GM23338 (cell line): ENCODE results near the gene PGP. TPM values are rescaled to one million over a fixed set of nuclear protein-coding genes. Genes with fewer than 3 reads are reported as not detected.

ENCODE experiments used
- ATAC-seq: fragments of 200-7000 bp; cut with Tn5 transposase; 3 replicates; pipeline ENCODE4 v1.9.1; 2020
- DNase-seq: peaks from one replicate; pipeline ENCODE4 v3.0.0-alpha.2; 2015; ENCODE audit warnings: low spot score
- H2AFZ ChIP-seq: fragments of 200-600 bp; sonication (generic); 2 replicates; pipeline ENCODE4 v1.8.0; 2016; ENCODE audit warnings: antibody characterized with exemption, mild to moderate bottlenecking, moderate library complexity
- H3F3A ChIP-seq: fragments of 200-600 bp; sonication (generic); replicated peaks from 2 replicates; pipeline ENCODE4 v1.8.0; 2017; ENCODE audit warnings: antibody characterized with exemption, mixed run types, low read depth
- H3K27ac ChIP-seq: fragments of 200-600 bp; sonication (generic); 2 replicates; pipeline ENCODE4 v1.6.1; 2016; ENCODE audit warnings: low read depth
- H3K27me3 ChIP-seq: fragments of 200-600 bp; sonication (generic); 2 replicates; pipeline ENCODE4 v1.8.0; 2016; ENCODE audit warnings: mild to moderate bottlenecking, mixed run types, moderate library complexity; ENCODE audit not compliant: insufficient read depth
- H3K36me3 ChIP-seq: fragments of 200-600 bp; sonication (generic); 2 replicates; pipeline ENCODE4 v1.8.0; 2016; ENCODE audit warnings: mild to moderate bottlenecking; ENCODE audit not compliant: insufficient read depth
- H3K4me1 ChIP-seq: fragments of 200-600 bp; sonication (generic); 2 replicates; pipeline ENCODE4 v1.8.0; 2016; ENCODE audit warnings: mild to moderate bottlenecking, moderate library complexity; ENCODE audit not compliant: insufficient read depth
- H3K4me2 ChIP-seq: fragments of 200-600 bp; sonication (generic); 2 replicates; pipeline ENCODE4 v1.7.1; 2017; ENCODE audit warnings: mixed run types
- H3K4me3 ChIP-seq: fragments of 200-600 bp; sonication (generic); 2 replicates; pipeline ENCODE4 v1.6.1; 2016; ENCODE audit warnings: mixed run types
- H3K79me2 ChIP-seq: fragments of 200-600 bp; sonication (generic); replicated peaks from 2 replicates; pipeline ENCODE4 v1.8.0; 2017; ENCODE audit warnings: mild to moderate bottlenecking; ENCODE audit not compliant: insufficient read depth
- H3K9me2 ChIP-seq: fragments of 200-600 bp; sonication (generic); 2 replicates; pipeline ENCODE4 v1.8.0; 2017; ENCODE audit not compliant: insufficient read depth
- H4K20me1 ChIP-seq: fragments of 200-600 bp; sonication (generic); replicated peaks from 2 replicates; pipeline ENCODE4 v1.8.0; 2017; ENCODE audit warnings: mild to moderate bottlenecking; ENCODE audit not compliant: insufficient read depth
- H3K27ac Mint-ChIP-seq: 2 replicates; pipeline ENCODE4 v1.8.0; 2020; ENCODE audit warnings: inconsistent platforms, mild to moderate bottlenecking, moderate library complexity, mixed read lengths
- H3K27me3 Mint-ChIP-seq: 3 replicates; pipeline ENCODE4 v1.8.0; 2022; ENCODE audit warnings: low read depth, mild to moderate bottlenecking, moderate library complexity, mixed read lengths, inconsistent platforms; ENCODE audit not compliant: insufficient read depth, poor library complexity
- H3K36me3 Mint-ChIP-seq: 3 replicates; pipeline ENCODE4 v1.8.0; 2021; ENCODE audit warnings: low read depth, mild to moderate bottlenecking, inconsistent platforms, moderate library complexity, mixed read lengths
- H3K4me1 Mint-ChIP-seq: 3 replicates; pipeline ENCODE4 v1.8.0; 2020; ENCODE audit warnings: mild to moderate bottlenecking, inconsistent platforms, mixed read lengths
- H3K4me3 Mint-ChIP-seq: 3 replicates; pipeline ENCODE4 v1.8.0; 2021; ENCODE audit warnings: moderate library complexity, mild to moderate bottlenecking, inconsistent platforms, mixed read lengths
- H3K9me3 Mint-ChIP-seq: 3 replicates; pipeline ENCODE4 v1.8.0; 2020; ENCODE audit warnings: moderate library complexity, mild to moderate bottlenecking, inconsistent platforms, mixed read lengths
- CREB1 ChIP-seq: fragments of 250-450 bp; sonication (Bioruptor Pico); IDR thresholded peaks from 2 replicates; pipeline ENCODE4 v1.5.0; 2020; ENCODE audit warnings: low read depth, mild to moderate bottlenecking, moderate library complexity
- CTCF ChIP-seq, 2 experiments: fragments of 200-600 bp in 1 of 2; sonication (generic) in 1 of 2; conservative IDR thresholded peaks; 2 replicates each; pipeline versions ENCODE4 v1.5.1 to v1.6.1; 2016 to 2017; ENCODE audit warnings: antibody characterized with exemption in 2 of 2, low read depth in 2 of 2, mild to moderate bottlenecking in 2 of 2, moderate library complexity in 1 of 2
- EZH2 ChIP-seq: fragments of 200-600 bp; sonication (generic); IDR thresholded peaks from one replicate; pipeline ENCODE4 v1.8.0; 2017; ENCODE audit warnings: antibody characterized with exemption, mild to moderate bottlenecking, low read depth; ENCODE audit not compliant: unreplicated experiment
- EZH2phosphoT487 ChIP-seq: fragments of 200-600 bp; sonication (generic); IDR thresholded peaks from one replicate; pipeline ENCODE4 v1.8.1; 2018; ENCODE audit warnings: antibody characterized with exemption; ENCODE audit not compliant: unreplicated experiment
- JUNB ChIP-seq: IDR thresholded peaks from one replicate; pipeline ENCODE4 v1.6.1; 2016; ENCODE audit warnings: antibody characterized with exemption; ENCODE audit not compliant: unreplicated experiment
- NANOG ChIP-seq: IDR thresholded peaks from 2 replicates; pipeline ENCODE4 v1.6.1; 2016; ENCODE audit warnings: antibody characterized with exemption, borderline replicate concordance
- POLR2AphosphoS5 ChIP-seq: IDR thresholded peaks from 2 replicates; pipeline ENCODE4 v1.6.1; 2016; ENCODE audit warnings: antibody characterized with exemption, low read depth
- STAT1 ChIP-seq: IDR thresholded peaks from one replicate; pipeline ENCODE4 v1.6.1; 2016; ENCODE audit warnings: antibody characterized with exemption; ENCODE audit not compliant: unreplicated experiment
- ZNF114 ChIP-seq: fragments of 250-450 bp; sonication (Bioruptor Pico); IDR thresholded peaks from 2 replicates; pipeline ENCODE4 v1.5.0; 2020; ENCODE audit warnings: mild to moderate bottlenecking, moderate library complexity
- ZNF331 ChIP-seq: fragments of 250-450 bp; sonication (Bioruptor Pico); IDR thresholded peaks from 2 replicates; pipeline ENCODE4 v1.5.0; 2020; ENCODE audit warnings: low read depth, mild to moderate bottlenecking, moderate library complexity
- polyA plus RNA-seq: library from polyadenylated mRNA; unstranded; fragments of >200 nt; fragmentation: Nextera tagmentation; extraction: Ambion mirVana; gene quantifications from 2 replicates; pipeline ENCODE4 v1.2.1, GENCODE V29; 2016
- total RNA-seq: library from RNA; depleted of rRNA; stranded (reverse); fragments of >200 nt; shearing (Covaris generic); gene quantifications from 2 replicates; pipeline ENCODE4 v1.2.3, GENCODE V29; 2014
- TF ChIP-seq, protein P1 (sequence below): IDR thresholded peaks from one replicate; pipeline ENCODE4 v1.6.1; 2018; ENCODE audit warnings: antibody characterized with exemption; ENCODE audit not compliant: unreplicated experiment
- TF ChIP-seq, protein P2 (sequence below): IDR thresholded peaks from 2 replicates; pipeline ENCODE4 v1.6.1; 2016; ENCODE audit warnings: antibody characterized with exemption

PGP gene
- total and polyA plus RNA-seq, 2 experiments from 2014 or later: 44.4 to 80.3 TPM

DNA sequence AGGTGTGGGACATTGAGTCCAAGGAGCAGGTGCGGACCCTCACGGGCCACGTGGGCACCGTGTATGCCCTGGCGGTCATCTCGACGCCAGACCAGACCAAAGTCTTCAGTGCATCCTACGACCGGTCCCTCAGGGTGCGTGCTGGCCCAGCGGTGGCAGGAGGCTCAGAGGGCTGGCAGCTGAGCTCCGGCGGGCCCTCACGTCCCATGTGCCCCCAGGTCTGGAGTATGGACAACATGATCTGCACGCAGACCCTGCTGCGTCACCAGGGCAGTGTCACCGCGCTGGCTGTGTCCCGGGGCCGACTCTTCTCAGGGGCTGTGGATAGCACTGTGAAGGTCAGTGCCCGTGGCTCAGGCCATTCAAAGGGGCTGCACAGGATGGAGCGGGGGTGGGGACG is 38.6 kb downstream of the PGP start:
- H3K27me3 ChIP-seq: no peaks in the 10 kb centered on the region
- no peak overlapping the region for H3K4me2 ChIP-seq
- H3K4me1 ChIP-seq: no peaks in the 10 kb centered on the region
- no peaks in the 10 kb centered on the region; the same call in 1 of the 2 replicates for H4K20me1 ChIP-seq
- H3K27ac Mint-ChIP-seq: no peak overlapping the region
- no peaks in the 10 kb centered on the region for H3K9me3 Mint-ChIP-seq
- no peaks in the 10 kb centered on the region for H3K79me2 ChIP-seq
- H3K36me3 ChIP-seq: no peaks in the 10 kb centered on the region; the same call in 1 of the 2 replicates
- H3K4me3 Mint-ChIP-seq: no peak overlapping the region
- H3K27me3 Mint-ChIP-seq: peaks cover 11% of the 10 kb centered on the region
- H3K4me3 ChIP-seq: no peak overlapping the region
- DNase-seq: no peak
- H3K9me2 ChIP-seq: no peaks in the 10 kb centered on the region
- TF ChIP-seq POLR2AphosphoS5 (no peak), EZH2 (no peak), CREB1 (CRISPR knock-in tag) (no peak), ZNF114 (CRISPR knock-in tag) (no peak), NANOG (no peak), ZNF331 (CRISPR knock-in tag) (no peak), EZH2phosphoT487 (no peak), STAT1 (no peak)
- TF ChIP-seq, protein P1, sequence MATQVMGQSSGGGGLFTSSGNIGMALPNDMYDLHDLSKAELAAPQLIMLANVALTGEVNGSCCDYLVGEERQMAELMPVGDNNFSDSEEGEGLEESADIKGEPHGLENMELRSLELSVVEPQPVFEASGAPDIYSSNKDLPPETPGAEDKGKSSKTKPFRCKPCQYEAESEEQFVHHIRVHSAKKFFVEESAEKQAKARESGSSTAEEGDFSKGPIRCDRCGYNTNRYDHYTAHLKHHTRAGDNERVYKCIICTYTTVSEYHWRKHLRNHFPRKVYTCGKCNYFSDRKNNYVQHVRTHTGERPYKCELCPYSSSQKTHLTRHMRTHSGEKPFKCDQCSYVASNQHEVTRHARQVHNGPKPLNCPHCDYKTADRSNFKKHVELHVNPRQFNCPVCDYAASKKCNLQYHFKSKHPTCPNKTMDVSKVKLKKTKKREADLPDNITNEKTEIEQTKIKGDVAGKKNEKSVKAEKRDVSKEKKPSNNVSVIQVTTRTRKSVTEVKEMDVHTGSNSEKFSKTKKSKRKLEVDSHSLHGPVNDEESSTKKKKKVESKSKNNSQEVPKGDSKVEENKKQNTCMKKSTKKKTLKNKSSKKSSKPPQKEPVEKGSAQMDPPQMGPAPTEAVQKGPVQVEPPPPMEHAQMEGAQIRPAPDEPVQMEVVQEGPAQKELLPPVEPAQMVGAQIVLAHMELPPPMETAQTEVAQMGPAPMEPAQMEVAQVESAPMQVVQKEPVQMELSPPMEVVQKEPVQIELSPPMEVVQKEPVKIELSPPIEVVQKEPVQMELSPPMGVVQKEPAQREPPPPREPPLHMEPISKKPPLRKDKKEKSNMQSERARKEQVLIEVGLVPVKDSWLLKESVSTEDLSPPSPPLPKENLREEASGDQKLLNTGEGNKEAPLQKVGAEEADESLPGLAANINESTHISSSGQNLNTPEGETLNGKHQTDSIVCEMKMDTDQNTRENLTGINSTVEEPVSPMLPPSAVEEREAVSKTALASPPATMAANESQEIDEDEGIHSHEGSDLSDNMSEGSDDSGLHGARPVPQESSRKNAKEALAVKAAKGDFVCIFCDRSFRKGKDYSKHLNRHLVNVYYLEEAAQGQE: no peak
- TF ChIP-seq, protein P2, sequence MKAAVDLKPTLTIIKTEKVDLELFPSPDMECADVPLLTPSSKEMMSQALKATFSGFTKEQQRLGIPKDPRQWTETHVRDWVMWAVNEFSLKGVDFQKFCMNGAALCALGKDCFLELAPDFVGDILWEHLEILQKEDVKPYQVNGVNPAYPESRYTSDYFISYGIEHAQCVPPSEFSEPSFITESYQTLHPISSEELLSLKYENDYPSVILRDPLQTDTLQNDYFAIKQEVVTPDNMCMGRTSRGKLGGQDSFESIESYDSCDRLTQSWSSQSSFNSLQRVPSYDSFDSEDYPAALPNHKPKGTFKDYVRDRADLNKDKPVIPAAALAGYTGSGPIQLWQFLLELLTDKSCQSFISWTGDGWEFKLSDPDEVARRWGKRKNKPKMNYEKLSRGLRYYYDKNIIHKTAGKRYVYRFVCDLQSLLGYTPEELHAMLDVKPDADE: no peak
- H3K4me1 Mint-ChIP-seq: no peaks in the 10 kb centered on the region
- peaks cover 30% of the 10 kb centered on the region for H3K36me3 Mint-ChIP-seq
- ATAC-seq: no peak
- H3K27ac ChIP-seq: no peak overlapping the region
- H3F3A ChIP-seq: 0 out of 2 replicates have a peak, but pooled peaks cover 19% of the 10 kb centered on the region
- no peak overlapping the region for H2AFZ ChIP-seq

DNA sequence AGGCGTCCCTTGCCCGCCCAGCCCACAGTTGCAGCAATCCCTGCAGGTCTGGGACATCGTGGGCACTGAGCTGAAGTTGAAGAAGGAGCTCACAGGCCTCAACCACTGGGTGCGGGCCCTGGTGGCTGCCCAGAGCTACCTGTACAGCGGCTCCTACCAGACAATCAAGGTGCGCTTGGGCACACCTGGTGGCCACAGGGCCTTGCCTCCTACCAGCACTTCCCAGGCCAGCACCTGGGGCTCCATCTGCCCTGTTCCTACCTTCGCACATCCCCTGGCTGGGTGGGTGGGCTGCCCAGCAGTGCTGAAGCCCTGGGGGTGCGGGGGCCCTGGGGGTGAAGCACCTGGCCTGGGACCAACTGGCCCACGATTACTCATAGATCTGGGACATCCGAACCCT is 39.2 kb downstream of the PGP start:
- Histone ChIP-seq H3K27ac (no peak overlapping the region), H3K4me1 (no peaks in the 10 kb centered on the region), H3K79me2 (no peaks in the 10 kb centered on the region), H3K4me2 (no peak overlapping the region), H3K36me3 (no peaks in the 10 kb centered on the region; the same call in 1 of the 2 replicates), H2AFZ (no peak overlapping the region), H3K27me3 (no peaks in the 10 kb centered on the region), H3K4me3 (no peak overlapping the region), H3K9me2 (no peaks in the 10 kb centered on the region), H4K20me1 (no peaks in the 10 kb centered on the region; the same call in 1 of the 2 replicates), H3F3A (0 out of 2 replicates have a peak, but pooled peaks cover 19% of the 10 kb centered on the region)
- no peaks in the 10 kb centered on the region for H3K4me1 Mint-ChIP-seq
- DNase-seq: no peak
- no peak for ATAC-seq
- no peaks in the 10 kb centered on the region for H3K9me3 Mint-ChIP-seq
- no peak overlapping the region for H3K4me3 Mint-ChIP-seq
- H3K36me3 Mint-ChIP-seq: peaks cover 30% of the 10 kb centered on the region
- H3K27me3 Mint-ChIP-seq: peaks cover 11% of the 10 kb centered on the region
- no peak overlapping the region for H3K27ac Mint-ChIP-seq
- TF ChIP-seq NANOG: no peak
- TF ChIP-seq, protein P2: no peak
- no peak for TF ChIP-seq CTCF (conservative IDR thresholded peaks at IDR 0.05; ENCODE audit: low read depth in 2 of 2)
- TF ChIP-seq POLR2AphosphoS5: no peak
- no peak for TF ChIP-seq JUNB
- TF ChIP-seq CREB1 (CRISPR knock-in tag): no peak
